Smooth muscle cell (in vitro differentiated cells): ENCODE data around the gene PLCB3. TPM values are rescaled to one million over a fixed set of nuclear protein-coding genes. Genes with fewer than 3 reads are reported as not detected.

ENCODE experiments used
- DNase-seq: peaks from one replicate; lab custom pipeline; 2025; ENCODE audit not compliant: unreplicated experiment; lab: John Stamatoyannopoulos, UW
- H2AFZ ChIP-seq: fragments of 200-600 bp; sonication (generic); 2 replicates; pipeline ENCODE4 v1.6.0; 2016; ENCODE audit warnings: antibody characterized with exemption, low read depth, mild to moderate bottlenecking
- H3F3A ChIP-seq: fragments of 200-600 bp; sonication (generic); 2 replicates; pipeline ENCODE4 v1.6.0; 2017; ENCODE audit warnings: antibody characterized with exemption, low read depth
- H3K27ac ChIP-seq: fragments of 200-600 bp; sonication (generic); 2 replicates; pipeline ENCODE4 v1.5.1; 2016; ENCODE audit warnings: low read depth, mild to moderate bottlenecking
- H3K27me3 ChIP-seq: fragments of 200-600 bp; sonication (generic); 2 replicates; pipeline ENCODE4 v1.6.1; 2016; ENCODE audit warnings: low read depth, mild to moderate bottlenecking
- H3K36me3 ChIP-seq: fragments of 200-600 bp; sonication (generic); 2 replicates; pipeline ENCODE4 v1.5.1; 2016; ENCODE audit warnings: low read depth
- H3K4me1 ChIP-seq: fragments of 200-600 bp; sonication (generic); 2 replicates; pipeline ENCODE4 v1.5.1; 2016; ENCODE audit warnings: low read depth
- H3K4me2 ChIP-seq: fragments of 200-600 bp; sonication (generic); 2 replicates; pipeline ENCODE4 v1.6.0; 2016; ENCODE audit warnings: mild to moderate bottlenecking
- H3K4me3 ChIP-seq: fragments of 200-600 bp; sonication (generic); 2 replicates; pipeline ENCODE4 v1.5.1; 2016; ENCODE audit warnings: mild to moderate bottlenecking
- H3K79me2 ChIP-seq: fragments of 200-600 bp; sonication (generic); 2 replicates; pipeline ENCODE4 v1.6.0; 2016; ENCODE audit warnings: low read depth, mild to moderate bottlenecking
- H3K9ac ChIP-seq: fragments of 200-600 bp; sonication (generic); 2 replicates; pipeline ENCODE4 v1.6.0; 2016; ENCODE audit warnings: low read depth
- H3K9me3 ChIP-seq: fragments of 200-600 bp; sonication (generic); replicated peaks from 2 replicates; pipeline ENCODE4 v1.5.1; 2016; ENCODE audit warnings: low read depth
- H4K20me1 ChIP-seq: fragments of 200-600 bp; sonication (generic); 2 replicates; pipeline ENCODE4 v1.6.0; 2016; ENCODE audit warnings: low read depth
- CTCF ChIP-seq: fragments of 200-600 bp; sonication (generic); IDR thresholded peaks from 2 replicates; pipeline ENCODE4 v1.5.1; 2017; ENCODE audit warnings: borderline replicate concordance, mild to moderate bottlenecking, antibody characterized with exemption; ENCODE audit not compliant: insufficient read depth, poor library complexity, severe bottlenecking
- WGBS: methylation state at CpG from one replicate; pipeline ENCODE4 v1.1.7; 2016; ENCODE audit warnings: low lambda C conversion rate; 5-methylcytosine and 5-hydroxymethylcytosine counted together
- polyA plus RNA-seq: library from polyadenylated mRNA; unstranded; fragments of >200 nt; fragmentation: Nextera tagmentation; extraction: Ambion mirVana; gene quantifications from 2 replicates; pipeline ENCODE4 v1.2.1, GENCODE V29; 2016
- total RNA-seq: library from RNA; depleted of rRNA; stranded (reverse); fragments of >200 nt; gene quantifications from 2 replicates; pipeline ENCODE4 v1.2.3, GENCODE V29; 2014

Gene PLCB3
- total and polyA plus RNA-seq, 2 experiments from 2014 or later: 15.0 to 15.6 TPM

- no peak for TF ChIP-seq CTCF
- Histone ChIP-seq H2AFZ (no peak overlapping the region), H3K79me2 (no peaks in the 10 kb centered on the region), H4K20me1 (peaks cover 20% of the 10 kb centered on the region), H3K36me3 (no peaks in the 10 kb centered on the region), H3K4me1 (peaks cover 9% of the 10 kb centered on the region), H3K27ac (no peak overlapping the region), H3K9me3 (no peaks in the 10 kb centered on the region), H3F3A (no peaks in the 10 kb centered on the region), H3K4me3 (no peak overlapping the region), H3K9ac (no peak overlapping the region), H3K27me3 (peaks cover 59% of the 10 kb centered on the region), H3K4me2 (no peak overlapping the region)
- DNase-seq: no peak
- 57% methylated on average over 10 of the region's 10 CpGs for WGBS
Observed at GRCh38 chr11:64290352-64291261, 39.3 kb downstream of the PLCB3 start.

GRCh38 chr11:64291262-64291751 lies 40.0 kb downstream of the PLCB3 start, which contains the start of gene KCNK4:
Gene KCNK4, plus strand, starts transcription at chr11:64291302. Its CDS starts 1,717 bp downstream, at chr11:64293019.
- Histone ChIP-seq H3K27me3 (peaks cover 66% of the 10 kb centered on the region), H3F3A (no peaks in the 10 kb centered on the region), H3K4me1 (peaks cover 7% of the 10 kb centered on the region), H2AFZ (no peak within 1 kb of the TSS), H3K4me3 (peak within 1 kb of the TSS; percentile 44), H3K36me3 (no peaks in the 10 kb centered on the region), H3K79me2 (no peaks in the 10 kb centered on the region), H3K27ac (no peak within 1 kb of the TSS), H4K20me1 (peaks cover 20% of the 10 kb centered on the region), H3K9ac (no peak within 1 kb of the TSS), H3K9me3 (no peaks in the 10 kb centered on the region), H3K4me2 (peak within 1 kb of the TSS; percentile 88)
- TF ChIP-seq CTCF: no peak
- no peak for DNase-seq
- WGBS: 7% methylated on average over 23 of the region's 45 CpGs

GRCh38 chr11:64291752-64292459 lies 40.6 kb downstream of the PLCB3 start:
- H3K36me3 ChIP-seq: no peaks in the 10 kb centered on the region
- no peaks in the 10 kb centered on the region for H3K79me2 ChIP-seq
- H3K4me1 ChIP-seq: peaks cover 5% of the 10 kb centered on the region
- no peaks in the 10 kb centered on the region for H3K9me3 ChIP-seq
- no peak overlapping the region for H3K9ac ChIP-seq
- no peak for TF ChIP-seq CTCF
- H3K4me3 ChIP-seq: peak overlapping the region; percentile 44
- H4K20me1 ChIP-seq: peaks cover 20% of the 10 kb centered on the region
- DNase-seq: no peak
- no peaks in the 10 kb centered on the region for H3F3A ChIP-seq
- peaks cover 72% of the 10 kb centered on the region for H3K27me3 ChIP-seq
- WGBS: 4% methylated on average over 18 of the region's 96 CpGs
- H3K4me2 ChIP-seq: peak overlapping the region; percentile 88
- H3K27ac ChIP-seq: no peak overlapping the region
- H2AFZ ChIP-seq: no peak overlapping the region
